T-helper 1 cell (primary cell): ENCODE data around the gene SYNGR3.

Experiments
- DNase-seq, 5 donors: peaks; one replicate each; pipeline ENCODE4 v3.0.0-alpha.2; 2012 to 2020

Gene SYNGR3

DNA sequence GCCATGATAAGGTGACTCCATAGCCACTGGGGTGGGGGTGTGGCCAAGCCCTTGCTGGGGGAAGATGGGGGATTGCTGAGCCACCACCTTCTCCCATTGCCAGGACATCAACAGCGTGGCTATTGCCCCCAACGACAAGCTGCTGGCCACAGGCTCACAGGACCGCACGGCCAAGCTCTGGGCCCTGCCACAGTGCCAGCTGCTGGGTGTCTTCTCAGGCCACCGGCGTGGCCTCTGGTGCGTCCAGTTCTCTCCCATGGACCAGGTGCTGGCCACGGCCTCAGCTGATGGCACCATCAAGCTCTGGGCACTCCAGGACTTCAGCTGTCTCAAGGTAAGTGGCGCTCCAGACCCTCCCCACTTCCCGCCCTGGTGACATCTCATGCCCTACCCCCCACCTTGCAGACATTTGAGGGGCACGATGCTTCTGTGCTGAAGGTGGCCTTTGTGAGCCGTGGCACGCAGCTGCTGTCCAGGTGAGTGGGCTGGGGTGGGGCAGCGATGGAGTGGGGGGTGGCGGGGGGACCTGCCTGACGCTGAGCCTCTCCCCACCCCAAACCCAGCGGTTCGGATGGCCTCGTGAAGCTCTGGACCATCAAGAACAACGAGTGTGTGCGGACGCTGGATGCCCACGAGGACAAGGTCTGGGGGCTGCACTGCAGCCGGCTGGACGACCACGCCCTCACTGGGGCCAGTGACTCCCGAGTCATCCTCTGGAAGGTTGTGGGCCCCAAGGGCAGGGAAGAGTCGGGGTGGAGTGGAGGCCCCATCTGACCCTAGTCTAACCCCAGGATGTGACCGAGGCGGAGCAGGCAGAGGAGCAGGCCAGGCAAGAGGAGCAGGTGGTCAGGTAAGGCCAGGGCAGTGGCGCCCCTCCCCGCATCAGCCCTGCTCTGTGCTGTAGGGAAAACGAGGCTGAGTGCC lies 12.6 kb upstream of the SYNGR3 start:
- no peak for DNase-seq

DNA sequence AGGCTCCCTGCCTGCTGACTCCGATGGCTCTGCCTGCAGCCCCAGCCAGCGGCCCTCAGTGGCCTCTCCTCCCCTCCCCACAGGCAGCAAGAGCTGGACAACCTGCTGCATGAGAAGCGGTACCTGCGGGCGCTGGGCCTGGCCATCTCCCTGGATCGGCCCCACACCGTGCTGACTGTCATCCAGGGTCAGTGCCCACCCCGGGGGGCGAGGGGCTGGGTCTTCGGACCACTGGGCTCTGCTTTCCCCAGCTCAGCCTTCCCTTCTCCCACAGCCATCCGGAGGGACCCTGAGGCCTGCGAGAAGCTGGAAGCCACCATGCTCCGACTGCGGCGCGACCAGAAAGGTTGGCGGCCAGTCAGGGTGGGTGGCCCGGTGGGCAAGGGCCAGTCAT lies 11.9 kb upstream of the SYNGR3 start:
- DNase-seq = no peak

DNA sequence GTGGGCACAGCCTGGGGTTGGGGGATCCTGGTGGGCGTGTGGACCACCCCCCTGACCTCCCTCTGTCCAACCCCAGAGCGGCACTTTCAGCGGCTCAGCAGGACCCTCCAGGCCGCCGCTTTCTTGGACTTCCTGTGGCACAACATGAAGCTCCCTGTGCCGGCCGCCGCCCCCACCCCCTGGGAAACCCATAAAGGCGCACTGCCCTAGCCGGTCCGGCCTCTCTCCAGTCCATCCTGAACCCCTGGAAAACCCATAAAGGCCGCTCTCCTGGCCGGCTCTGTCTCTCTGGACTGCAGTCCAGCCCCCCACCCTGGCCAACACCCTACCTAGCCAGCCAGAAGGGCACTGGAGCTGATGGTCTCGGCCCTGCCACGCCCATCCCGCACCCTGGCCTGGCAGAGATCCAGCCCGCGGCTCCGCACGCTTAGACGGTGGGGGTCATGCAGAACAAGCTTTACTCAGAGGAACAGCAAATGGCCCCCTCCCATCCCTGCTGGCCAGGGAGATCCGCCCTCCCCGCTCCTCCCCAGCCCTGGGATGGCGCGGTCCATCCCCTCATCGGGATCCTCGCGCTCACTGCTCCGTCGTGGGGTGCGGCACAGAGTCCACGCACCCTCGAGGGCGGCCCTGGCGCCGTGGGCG lies 11.2 kb upstream of the SYNGR3 start:
- no peak for DNase-seq

DNA sequence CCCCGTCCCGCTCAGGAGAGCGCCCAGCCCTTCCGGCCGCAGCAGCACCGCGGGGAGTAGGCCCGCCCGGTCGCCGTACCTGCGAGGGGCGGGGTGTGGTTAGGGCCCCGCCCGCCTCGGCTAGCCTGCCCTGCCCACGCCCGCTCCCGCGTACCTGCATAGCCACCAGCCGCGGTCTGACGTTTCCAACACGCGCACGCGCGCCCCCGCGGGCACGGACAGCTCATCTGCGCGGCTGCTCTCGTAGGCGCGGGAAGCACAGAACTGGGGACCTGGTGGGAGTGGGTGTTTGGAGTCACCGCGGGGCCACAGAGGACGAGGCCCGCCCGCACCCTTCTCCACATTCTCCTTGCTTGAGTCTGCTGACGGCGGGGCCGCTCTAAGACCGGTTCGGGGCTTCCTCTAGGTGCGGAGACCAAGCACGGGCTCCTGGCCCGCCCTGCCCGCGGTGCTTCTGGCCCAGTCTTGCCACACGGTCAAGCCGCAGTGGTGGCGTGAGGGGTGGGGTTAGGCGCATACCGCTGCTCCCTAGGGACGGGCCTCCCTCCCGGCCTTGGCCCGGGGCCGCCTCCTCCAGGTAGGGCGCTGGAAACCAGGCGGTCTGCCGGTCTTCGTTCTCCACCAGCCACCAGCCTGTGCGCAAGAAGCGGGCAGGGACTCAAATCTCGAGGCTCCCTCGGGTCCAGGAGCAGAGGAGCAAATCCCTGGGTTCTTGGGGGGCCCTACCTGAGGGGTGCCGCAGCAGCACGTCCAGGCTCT lies 10.3 kb upstream of the SYNGR3 start:
- no peak for DNase-seq

DNA sequence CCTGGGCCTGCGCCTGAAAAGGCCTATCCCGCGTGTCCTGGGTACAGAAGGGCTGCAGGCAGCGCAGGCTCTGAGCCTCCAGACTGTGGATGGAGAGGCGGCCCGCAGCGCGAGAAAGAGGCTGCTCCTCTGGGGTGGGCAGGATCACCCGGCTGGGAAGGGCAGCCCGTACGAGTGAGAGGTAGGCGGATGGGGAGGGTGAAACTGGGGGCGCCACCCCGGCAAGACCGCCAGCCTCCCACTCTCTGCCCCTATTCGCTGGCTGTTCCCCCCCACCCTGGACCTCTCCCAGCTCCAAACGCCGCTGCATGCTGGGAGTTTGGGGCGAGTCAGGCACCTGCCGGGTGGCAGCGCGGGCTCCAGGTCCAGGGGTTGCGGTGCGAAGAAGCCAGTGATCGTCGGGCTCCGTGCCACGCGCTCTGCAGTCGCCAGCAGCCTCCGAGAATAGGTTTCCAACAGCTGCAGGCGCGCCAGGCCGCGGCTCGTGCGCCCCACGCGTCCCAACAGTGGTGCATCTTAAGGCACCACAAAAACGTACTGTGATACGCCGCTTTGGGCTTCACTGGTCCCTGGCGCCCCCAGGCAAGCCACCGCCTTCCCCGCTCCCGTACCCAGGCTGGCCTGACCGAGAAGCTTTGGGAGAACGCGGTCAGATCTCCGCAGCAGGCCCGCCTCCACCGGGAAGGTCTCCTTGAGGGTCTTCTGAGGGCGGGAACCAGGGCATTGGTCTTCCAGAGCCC lies 9.6 kb upstream of the SYNGR3 start:
- DNase-seq = no peak

DNA sequence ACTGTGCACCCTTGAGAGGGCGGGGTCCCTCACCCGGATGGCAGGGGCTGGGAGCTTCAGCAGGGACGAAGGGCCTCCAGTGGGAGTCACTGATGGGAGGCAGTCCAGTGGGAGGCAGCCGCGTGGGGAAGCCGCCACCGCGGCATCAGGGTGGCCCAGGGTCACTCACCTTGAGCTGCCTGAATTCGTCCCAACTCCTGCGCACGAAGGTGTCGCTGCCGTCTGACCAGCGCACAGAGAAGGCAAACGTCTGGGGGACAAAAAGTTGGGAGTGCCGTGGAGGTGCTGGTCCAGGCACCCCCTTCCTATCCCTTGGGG lies 9.0 kb upstream of the SYNGR3 start:
- no peak for DNase-seq

DNA sequence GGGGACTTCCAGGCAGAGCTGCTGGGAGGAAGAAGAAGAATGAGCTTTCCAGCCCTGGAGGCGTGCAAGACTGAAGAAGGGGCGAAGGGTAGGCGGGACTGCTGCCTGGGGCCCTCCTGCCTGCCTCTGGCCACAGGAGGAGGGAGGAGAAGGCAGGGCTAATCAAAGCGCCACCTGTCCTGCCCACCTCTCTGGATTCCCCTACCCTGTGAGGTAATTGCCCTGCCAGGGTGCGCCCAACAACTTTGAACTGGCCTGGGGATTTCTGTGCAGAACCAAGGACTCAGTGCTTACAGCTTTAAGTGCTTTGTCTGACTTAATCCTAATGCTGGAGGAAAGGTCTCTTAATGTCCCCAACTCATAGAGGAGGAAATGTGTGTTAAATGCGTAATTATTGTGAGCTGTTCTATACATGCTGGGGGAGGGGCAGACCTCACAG lies 8.4 kb upstream of the SYNGR3 start, which contains the start of gene NOXO1:
TSS of gene NOXO1 (minus strand) at position 72 of the 439 bp plus-strand sequence. CDS start 290 bp downstream, outside the sequence.
- no peak for DNase-seq

DNA sequence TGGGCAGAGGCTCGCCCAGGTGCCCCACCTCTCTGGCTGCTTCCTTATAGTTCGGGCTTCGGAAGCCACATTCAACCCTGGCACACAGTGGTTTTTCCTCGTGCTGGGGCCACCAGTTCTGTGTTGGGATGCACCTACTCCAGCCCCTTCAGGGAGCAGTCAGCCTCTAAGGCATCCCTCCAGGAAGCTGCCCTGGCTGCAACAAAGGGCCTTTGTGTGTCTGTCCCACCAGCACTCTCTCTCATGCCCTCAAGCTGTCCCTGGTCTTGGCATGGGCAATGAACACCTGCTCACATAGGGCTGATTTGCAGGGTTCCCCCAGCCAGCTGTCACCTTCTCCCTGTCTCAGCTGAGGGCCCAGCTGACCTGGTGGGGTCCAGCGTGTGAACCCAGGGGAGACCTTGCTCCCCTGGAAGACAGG lies 7.7 kb upstream of the SYNGR3 start:
- no peak for DNase-seq

DNA sequence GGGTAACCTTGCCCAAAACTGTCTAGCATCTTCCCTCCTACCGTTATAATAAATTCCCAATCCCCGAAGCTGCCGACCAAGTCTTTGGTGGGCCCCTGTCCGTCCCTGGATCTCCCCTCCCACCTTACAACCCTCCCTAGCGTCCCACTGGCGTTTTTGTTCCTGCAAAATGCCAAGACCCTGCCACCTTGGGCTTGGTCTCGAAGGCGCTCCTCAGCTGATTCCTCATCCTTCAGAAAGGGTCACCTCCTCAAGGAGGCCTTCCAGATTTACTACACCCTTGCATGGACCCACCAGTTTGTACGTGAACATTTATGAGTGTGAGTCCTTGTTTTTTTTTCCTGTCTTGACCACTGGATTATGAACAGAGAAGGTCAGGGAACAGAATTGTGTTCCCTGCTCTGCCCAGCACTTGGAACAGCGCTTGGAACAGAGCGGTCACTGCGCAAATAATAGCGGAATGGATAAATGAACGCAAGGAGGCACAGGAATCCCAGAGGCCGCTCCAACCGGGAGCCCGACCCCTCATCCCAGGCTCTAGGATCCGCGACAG lies 6.7 kb upstream of the SYNGR3 start:
- DNase-seq = no peak

DNA sequence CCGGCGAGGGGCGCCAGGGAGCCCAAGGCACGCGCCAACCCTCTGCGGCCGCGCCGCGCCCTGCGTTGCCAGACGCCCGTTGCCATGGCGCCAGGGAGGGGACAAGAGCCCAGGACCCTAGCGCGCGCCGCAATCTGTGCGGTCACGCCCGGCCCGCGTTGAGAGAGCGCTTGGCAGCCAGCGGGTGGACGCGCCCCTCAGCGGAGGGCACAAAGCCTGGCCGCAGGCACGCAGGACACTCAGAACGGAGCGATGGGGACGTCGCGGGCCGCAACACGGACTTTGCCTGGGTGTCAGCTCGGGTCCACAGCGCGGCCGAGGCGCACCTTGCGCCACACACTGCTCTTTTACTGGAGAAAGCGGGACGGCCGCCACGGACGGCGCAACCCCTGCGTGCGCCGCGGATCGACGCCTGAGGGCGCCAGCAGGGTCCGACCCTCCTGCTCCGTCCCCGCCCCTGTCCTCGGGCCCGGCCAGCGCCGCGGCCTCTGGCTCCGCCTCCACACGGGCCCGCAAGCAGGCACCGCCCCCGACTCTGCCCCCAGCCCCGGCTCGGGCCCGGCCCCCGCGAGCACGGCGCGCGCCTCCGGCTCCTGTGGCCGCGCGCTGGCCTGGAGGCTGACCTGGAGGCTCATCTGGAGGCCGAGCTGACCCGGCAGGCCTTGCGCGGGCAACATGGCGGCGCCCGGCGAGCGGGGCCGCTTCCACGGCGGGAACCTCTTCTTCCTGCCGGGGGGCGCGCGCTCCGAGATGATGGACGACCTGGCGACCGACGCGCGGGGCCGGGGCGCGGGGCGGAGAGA lies 6.0 kb upstream of the SYNGR3 start, which contains the start of gene GFER:
TSS of gene GFER (plus strand) at position 650 of the 803 bp plus-strand sequence. CDS start at position 676, 26 bp downstream.
- peak in 4 of 5 donors; percentile 38 to 80 (median 51) for DNase-seq

DNA sequence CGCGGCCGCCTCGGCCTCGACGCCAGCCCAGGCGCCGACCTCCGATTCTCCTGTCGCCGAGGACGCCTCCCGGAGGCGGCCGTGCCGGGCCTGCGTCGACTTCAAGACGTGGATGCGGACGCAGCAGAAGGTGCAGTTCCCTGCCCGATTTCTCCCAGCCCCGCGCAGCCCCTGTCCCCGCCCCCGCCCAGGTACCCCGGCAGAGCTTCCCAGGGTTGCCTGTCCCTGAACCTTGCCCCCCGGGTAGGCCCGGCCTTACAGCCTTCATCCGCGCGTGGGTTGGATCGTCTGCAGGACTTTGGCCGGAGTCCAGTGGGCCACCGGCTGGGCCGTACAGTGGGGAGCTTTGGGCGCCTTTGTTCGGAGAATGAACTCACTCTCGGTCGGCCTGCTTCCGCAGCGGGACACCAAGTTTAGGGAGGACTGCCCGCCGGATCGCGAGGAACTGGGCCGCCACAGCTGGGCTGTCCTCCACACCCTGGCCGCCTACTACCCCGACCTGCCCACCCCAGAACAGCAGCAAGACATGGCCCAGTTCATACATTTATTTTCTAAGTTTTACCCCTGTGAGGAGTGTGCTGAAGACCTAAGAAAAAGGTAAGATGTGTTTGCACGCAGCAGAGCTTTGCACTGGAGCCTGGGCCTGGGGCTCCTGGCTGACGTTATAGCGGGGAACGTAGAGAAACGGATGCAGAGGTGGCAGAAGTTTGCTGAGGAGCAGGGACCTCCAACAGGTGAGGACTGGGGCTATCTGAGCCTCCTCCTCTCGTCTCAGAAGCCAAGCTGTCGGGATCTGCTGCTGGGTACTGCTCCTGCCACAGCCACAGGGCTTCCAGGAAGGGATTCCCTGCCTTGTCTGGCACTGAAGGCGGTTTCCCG lies 5.2 kb upstream of the SYNGR3 start:
- DNase-seq = peak in 1 of 5 donors; percentile 27

DNA sequence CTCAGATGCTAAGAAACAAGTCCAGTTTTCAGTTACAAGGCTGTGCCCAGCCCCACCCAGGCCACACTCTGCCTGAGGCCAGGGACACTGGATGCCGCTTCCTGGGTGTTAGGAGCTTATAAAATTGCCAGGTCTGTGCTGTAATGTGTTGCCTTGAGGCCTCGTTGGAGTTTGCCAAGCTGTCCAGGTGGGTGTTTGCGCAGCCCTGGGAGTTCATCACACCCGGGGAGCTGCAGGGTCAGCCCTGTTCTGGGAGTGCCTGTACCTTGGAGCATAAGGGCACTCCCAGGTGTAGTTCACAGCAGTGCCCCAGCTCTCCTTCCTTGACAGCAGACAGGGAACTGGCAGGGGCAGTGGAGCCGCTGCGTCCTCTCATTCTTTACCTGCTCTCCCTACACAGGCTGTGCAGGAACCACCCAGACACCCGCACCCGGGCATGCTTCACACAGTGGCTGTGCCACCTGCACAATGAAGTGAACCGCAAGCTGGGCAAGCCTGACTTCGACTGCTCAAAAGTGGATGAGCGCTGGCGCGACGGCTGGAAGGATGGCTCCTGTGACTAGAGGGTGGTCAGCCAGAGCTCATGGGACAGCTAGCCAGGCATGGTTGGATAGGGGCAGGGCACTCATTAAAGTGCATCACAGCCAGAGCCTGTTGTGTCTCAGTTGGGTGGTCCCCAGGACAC lies 4.2 kb upstream of the SYNGR3 start:
- DNase-seq = no peak

DNA sequence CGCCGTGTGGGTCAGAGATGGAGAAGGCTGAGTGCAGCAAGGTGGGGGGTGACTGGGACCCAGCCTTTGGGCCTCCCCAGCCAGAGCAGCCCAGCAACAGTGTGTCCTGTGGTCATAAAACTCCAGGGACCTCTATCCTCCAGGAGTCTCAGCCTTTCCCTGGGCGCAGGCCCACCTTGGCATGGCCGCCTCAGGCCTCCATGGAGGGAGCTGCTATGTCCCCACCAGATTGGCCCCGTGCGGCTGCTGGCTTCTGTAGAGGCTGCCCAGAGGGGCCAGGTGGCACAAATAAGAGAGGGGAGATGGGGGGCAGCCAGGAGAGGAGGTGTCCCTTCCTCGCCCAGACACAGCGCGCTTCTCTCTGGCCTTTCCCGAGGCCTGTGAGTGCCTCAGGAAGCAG lies 2.6 kb upstream of the SYNGR3 start:
- DNase-seq = no peak

DNA sequence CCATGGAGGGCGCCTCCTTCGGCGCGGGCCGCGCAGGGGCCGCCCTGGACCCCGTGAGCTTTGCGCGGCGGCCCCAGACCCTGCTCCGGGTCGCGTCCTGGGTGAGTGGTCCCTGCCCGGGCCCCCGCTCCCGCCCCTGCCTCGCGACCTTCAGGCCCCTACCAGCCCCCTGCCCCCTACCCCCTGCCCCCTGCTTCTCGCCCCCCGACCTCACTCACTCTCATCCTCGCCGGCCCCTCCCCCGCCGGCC lies 256 bp downstream of the SYNGR3 start:
- DNase-seq = no peak

DNA sequence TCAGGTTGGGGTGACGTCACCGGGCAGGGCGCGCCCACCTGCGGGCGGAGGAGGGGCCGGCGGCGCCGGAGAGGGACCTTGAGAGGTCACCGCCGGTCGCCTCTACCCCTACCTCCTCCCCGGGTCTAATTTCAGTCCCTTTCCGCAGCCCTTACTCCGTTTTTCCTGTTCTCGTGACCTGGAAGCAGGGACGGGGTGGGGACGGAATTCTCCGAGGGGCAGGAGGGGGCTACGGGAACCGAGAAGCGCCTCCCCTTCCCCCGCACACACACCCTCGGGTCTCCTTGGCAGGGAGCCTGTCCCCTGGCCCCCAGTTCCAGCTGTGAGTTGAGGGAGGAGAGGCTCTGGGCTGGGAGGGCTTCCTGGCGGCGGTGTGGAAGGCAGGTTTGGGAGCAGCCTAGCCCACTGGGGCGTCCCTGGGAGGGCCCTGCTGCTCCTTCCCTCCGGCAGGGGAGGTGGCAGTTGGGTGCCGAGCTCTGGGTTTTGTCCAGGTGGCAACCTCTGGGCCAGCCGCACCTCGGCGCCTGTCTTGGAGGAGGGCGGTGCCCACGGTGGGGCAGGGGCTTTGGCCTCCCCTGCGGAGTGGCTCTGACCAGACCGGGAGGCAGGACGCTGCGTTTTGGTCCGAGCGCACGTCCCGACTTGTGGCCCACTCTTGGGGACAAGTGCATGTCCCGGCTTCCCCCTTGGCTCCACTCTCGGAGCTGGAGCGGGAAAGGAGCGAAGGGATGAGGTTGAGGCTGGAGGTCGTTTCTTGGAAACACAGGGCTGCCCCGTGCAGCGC lies 773 bp downstream of the SYNGR3 start:
- peak in 1 of 5 donors; percentile 50 for DNase-seq

DNA sequence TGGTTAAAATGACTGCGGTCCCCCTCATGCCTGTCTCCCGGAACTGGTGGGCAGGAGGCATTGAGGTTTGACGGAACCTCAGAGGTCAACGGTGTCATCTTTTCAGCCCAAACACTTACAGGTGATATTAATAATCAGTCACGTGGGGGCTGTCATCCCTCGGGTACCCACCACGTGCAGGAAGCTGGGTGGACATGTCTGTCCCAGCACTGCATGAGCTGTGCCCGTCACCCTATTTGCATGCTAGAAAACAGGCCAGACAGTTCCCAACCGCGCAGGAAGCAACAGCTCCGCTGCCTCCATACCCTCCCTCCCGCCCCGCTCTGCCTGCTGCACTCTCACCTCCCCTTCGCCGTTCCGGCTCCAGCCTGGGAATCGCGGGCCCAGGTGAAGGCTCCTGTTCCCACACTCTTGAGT lies 1.4 kb downstream of the SYNGR3 start:
- peak in 4 of 5 donors; percentile 39 to 66 (median 50) for DNase-seq

DNA sequence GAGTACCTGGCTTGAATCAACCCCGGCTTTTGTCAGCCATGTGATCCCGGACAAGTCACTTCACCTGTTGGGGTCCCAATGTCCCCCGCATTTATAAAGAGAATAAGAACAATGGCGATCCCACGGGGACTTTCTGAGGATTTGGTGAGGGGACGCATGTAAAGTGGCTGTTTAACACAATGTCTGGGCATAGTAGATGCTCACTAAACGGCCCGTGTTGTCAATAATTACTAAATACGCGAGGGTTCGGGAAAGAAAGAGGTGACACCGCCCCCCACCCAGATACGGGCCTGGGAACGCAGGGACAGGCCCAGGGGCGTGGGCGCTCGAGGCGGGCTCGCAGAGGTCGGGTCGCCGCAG lies 1.8 kb downstream of the SYNGR3 start:
- DNase-seq = no peak

DNA sequence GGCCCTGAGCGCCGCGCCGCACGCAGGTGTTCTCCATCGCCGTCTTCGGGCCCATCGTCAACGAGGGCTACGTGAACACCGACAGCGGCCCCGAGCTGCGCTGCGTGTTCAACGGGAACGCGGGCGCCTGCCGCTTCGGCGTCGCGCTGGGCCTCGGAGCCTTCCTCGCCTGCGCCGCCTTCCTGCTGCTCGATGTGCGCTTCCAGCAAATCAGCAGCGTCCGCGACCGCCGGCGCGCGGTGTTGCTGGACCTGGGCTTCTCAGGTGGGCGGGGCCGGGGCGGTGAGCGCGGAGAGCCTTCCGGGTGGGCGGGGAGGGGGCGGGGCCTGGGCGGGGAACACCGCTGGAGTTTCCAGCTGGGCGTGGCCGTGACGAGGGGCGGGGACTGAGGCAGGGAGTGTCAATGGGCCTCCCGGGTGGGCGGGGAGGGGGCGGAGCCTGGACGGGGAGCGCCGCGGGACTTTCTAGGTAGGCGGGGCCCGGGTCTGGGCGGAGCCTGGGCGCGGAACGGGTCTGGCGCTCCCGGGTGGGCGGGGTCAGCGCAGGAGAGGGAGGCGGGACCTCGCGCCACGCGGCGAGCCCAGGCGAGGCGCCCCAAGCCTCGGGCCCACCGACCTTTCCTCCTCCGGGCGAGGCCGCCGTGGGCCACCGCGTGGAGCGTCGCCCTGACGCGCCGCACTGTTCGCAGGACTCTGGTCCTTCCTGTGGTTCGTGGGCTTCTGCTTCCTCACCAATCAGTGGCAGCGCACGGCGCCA lies 2.4 kb downstream of the SYNGR3 start:
- DNase-seq = peak; percentile 93 to 100 (median 98)
